Left lobe of liver (tissue), 2 donors: ENCODE measurements around the gene BBS5. TPM values are rescaled to one million over a fixed set of nuclear protein-coding genes. Genes with fewer than 3 reads are reported as not detected.
"Not testable (repeated sequence)": the region's sequence is repeated elsewhere in the genome, so short reads cannot be mapped to it uniquely, and the experiment has no call there.

Experiments
- ATAC-seq: fragments of 200-7000 bp; cut with Tn5 transposase; one replicate; pipeline ENCODE4 v1.9.1; 2020; ENCODE audit warnings: mild to moderate bottlenecking, moderate library complexity
- DNase-seq: peaks from one replicate; pipeline ENCODE4 v3.0.0-alpha.2; 2020; ENCODE audit warnings: low spot score
- total RNA-seq: library from RNA; stranded (reverse); gene quantifications from one replicate; pipeline ENCODE4 v1.2.1, GENCODE V29; 2021
- donor health status: DM: no; HTN: no; CAD: no; lungs with moderate emphysema.
- donor health status: DM: no; HTN: yes; CAD: no.

The BBS5 gene
- total RNA-seq, 1 donor from 2014 or later: 1.8 TPM

DNA sequence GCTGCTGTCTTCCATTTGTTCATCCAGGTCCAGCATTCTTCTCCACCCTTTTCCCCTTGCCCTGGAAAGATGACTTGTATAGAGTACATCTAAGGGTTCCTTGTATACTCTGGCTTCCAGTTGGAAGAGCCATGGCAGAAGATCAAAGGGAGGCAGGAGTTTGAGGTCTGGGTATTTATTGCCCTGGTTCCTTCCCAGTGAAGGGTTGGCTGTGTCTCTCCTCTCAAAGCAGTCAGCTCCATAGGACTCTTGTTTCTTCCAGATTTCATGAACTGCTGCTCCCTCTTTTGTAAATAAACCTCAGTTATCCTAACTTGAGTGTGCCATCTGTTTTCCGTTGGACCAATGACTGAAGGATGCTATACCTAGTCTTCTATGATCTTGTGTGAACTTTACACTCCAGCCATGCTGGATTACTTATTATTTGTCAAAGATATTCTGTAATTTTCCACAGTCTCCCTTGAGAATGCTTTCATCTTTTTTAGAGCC lies 6.4 kb downstream of the BBS5 start:
- ATAC-seq (no peak), DNase-seq (no peak)

DNA sequence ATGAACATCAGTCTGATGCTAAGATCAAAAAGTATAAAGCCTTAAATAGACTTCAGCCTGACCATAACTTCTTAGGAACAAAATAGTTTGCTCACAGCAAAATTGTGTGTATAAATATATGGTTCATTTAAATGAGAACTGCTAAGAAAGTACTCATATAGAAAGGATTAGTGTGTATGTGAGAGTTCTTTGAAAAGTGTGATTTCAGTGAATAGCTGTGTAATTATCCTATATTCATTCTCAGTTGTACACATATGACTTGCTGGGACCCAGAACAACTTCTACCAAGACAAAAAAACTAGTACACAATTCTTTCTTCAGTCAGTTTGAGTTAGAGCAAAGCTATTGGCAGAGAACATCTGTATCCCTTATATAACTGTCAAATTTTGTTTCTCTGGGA lies 7.2 kb downstream of the BBS5 start:
- DNase-seq (no peak), ATAC-seq (no peak)

DNA sequence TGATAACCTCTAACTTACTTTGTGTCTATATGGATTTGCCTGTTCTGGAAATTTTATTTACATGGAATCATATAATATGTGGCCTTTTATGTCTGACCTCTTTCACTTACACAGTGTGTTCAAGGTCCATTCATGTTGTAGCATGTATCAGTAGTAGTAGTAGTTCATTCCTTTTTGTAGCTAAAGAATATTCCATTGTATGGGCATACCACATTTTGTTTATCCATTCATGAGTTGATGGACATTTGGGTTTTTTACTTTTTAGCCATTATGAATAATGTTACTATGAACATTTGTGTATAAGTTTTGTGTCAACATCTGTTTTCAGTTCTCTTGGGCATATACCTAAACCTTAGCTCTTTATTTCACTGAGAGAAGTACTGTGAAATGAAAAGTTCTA lies 11.5 kb downstream of the BBS5 start:
- DNase-seq (no peak), ATAC-seq (no peak)

DNA sequence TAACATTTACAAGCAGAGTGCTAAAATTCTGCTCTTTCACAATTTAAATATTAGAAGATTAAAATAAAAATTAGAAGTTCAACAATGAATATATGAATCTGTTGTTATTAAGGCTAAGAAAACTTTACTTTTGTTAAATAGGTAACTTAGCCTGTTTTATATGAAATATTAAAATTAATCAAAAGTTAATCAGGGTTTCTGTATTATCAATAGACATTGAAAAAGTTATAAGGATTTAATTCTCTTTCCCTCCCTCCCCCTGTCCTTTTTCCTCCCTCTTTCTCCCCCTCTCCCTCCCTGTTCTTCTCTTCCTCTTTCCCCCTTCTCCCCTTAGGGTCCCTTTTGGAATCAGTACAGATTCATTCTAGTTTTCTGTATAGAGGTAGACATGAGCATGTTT lies 12.1 kb downstream of the BBS5 start:
- DNase-seq (no peak), ATAC-seq (no peak)

DNA sequence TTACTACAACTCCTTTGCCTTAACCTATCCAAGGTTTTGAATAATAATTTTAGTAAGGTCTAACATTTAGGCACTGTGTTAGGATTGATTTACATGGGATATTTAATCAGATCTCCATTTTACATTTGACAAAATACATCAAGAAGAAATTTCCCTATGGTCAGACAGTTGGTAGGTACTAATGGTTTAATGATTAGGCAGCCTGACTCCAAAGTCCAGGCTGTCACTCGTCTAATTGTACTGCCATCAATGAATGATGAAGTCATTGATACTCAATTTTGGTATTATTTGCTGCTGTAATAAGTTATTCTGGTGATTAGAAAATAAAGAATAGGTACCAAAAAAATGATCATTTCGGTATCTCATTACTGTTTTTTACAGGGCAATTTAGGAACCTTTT lies 14.1 kb downstream of the BBS5 start:
- peak; percentile 78 for ATAC-seq
- no peak for DNase-seq

DNA sequence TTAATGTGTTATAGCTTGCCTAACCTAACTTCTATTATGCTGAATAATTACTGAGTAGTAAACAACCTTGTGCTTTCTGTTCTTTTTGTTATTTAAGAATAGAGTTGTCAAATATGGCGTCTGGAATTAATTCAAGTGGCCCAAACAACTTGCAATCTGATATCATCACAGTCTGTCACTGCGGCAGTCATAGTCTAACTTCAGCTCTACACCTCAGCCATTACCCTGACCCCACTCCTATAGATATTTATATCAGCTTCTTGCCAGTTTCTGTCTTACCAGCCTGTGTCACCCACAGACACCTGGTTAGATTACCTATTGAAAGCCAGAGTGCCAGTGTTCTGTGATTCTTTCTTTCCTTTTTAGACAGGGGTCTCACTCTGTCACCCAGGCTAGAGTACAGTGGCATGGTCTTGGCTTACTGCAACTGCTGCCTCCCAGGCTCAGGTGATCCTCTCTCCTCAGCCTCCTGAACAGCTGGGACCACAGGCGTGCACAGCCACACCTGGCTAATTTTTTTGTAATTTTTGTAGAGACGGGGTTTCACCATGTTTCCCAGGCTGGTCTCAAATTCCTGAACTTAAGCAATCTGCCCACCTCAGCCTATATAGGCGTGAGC lies 16.1 kb downstream of the BBS5 start:
- no peak for DNase-seq
- ATAC-seq: no peak

DNA sequence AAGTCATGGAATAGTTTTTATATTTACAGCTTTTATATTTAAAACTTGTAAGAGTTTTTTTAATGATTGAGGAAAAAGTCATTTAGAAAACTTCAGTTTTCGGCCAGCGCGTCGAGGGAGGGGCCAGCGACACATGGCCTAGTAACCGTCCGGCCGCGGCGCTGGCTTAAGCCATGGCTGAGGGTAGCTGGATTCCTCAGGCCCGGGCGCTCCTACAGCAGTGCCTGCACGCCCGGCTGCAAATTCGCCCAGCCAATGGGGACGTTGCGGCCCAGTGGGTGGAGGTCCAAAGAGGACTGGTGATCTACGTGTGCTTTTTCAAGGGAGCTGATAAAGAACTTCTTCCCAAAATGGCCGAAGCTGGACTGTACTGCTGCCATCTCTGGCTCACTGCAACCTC lies 25.4 kb downstream of the BBS5 start:
- no peak for ATAC-seq
- DNase-seq: no peak

DNA sequence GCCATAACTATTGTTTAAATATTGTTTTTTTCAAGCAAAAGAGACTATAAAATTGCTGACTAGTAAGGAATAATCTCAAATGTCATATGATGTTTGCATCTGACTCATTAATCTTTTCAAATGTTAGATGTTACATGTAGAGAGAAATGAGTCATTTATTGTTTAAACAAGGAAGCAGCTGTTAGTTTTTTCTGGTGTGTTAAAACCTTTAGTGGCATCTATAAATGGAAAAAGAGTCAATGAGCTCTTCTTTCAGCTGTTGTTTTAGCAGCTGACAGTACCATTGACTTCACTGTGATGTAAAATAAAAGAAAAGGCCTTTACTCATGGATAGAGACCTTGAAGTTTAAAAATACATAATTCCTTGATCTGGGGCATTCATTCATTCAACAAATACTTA lies 28.4 kb downstream of the BBS5 start:
- DNase-seq: no peak
- no peak for ATAC-seq

DNA sequence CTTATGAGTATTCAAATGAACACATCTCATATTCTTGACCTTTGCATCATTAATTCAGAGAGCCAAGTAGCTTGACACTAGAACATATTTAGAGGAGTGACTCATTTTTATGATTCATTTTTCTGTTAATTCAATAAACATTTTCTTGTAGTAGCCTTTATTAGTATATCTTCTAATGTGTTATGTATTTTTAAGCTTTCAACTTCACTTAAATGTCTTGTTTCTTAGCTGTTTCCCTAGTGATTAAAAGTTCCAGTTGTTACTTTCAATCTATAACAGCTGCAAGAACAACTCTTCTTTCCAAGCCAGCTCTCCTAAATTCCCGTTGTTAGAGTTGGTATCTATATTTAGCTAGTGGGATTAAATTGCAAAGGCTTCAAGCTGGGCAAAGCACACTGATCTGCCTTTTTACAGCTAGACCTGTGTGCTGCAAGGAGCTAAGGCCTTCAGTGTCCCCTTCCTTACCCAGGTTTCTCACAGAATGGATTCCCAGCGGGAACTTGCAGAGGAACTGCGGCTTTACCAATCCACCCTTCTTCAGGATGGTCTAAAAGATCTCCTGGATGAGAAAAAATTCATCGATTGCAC lies 30.1 kb downstream of the BBS5 start, which contains the start of gene KLHL41:
TSS of gene KLHL41 (plus strand) at position 405 of the 588 bp plus-strand sequence. CDS start at position 482, 77 bp downstream.
- no peak for ATAC-seq
- no peak for DNase-seq

DNA sequence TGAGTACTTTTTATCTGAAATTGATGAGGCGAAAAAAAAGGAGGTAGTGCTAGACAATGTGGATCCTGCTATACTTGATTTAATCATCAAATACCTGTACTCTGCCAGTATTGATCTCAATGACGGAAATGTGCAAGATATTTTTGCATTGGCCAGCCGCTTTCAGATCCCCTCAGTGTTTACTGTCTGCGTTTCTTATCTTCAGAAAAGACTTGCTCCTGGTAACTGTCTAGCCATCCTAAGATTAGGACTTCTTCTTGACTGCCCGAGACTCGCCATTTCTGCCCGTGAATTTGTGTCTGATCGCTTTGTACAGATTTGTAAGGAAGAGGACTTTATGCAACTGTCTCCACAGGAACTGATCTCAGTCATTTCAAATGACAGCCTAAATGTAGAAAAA lies 30.7 kb downstream of the BBS5 start:
- DNase-seq (no peak), ATAC-seq (no peak)

DNA sequence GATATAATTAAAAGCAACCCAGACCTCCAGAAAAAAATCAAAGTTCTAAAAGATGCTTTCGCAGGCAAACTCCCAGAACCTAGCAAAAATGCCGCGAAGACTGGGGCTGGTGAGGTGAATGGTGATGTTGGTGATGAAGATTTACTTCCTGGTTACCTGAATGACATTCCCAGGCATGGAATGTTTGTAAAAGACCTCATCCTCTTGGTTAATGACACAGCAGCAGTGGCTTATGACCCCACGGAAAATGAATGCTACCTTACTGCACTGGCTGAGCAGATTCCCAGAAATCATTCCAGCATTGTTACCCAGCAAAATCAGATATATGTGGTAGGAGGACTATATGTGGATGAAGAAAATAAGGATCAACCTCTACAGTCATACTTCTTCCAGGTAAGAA lies 31.2 kb downstream of the BBS5 start:
- DNase-seq (no peak), ATAC-seq (no peak)

DNA sequence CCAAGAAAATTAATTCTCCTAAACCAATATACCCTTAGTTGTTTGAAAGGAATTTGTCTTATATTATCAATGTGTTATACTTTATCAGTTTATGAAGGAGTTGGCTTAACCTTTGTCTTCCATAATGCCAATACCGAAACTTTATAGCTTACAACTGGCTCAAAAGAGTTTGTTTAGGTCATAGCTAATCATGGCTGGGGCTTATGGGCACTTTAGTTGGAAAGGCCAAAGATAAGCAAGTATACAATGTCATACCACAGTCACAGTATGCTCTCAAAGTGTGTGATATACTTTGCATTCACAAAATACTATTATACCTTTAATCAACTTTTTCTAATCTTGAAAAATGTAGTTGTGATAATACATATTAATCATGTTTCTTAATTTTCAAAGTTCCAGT lies 32.5 kb downstream of the BBS5 start:
- DNase-seq (no peak), ATAC-seq (no peak)

DNA sequence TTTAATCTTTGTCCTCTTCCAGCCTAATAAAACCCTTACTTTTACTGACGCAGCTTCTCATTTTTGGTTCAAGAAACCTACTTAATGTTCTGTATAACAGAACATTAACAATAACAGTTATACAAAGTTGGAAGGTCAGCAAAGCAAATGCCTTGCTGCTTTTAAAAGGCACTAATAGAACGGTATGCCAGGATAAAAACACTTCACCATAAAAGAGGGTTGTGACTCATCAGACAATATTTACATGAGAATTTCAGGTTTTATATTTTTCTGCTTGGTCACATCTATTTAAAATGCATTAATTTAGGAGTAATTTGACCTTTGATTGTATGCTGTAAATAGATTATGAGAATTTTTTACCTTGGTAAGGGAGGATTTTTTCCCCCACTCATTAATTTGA lies 33.2 kb downstream of the BBS5 start:
- no peak for ATAC-seq
- no peak for DNase-seq

DNA sequence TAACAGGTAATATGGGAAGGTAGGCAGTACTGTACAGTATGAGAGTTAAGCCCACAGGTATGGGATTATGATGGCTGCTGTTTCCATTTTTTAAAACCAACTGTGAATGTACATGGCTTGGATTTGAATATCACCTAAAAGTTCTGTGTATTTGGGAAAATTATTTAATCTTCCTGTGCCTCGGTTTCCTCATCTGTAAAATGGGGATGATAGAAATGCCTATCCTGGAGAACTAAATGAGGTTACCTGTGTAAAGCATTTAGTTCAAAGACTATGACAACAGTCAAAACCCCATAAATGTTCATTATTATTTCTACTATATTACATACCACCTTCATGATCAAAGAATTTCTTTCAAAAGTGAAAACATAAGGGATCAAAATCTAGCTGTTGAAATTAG lies 33.8 kb downstream of the BBS5 start:
- no peak for DNase-seq
- no peak for ATAC-seq

DNA sequence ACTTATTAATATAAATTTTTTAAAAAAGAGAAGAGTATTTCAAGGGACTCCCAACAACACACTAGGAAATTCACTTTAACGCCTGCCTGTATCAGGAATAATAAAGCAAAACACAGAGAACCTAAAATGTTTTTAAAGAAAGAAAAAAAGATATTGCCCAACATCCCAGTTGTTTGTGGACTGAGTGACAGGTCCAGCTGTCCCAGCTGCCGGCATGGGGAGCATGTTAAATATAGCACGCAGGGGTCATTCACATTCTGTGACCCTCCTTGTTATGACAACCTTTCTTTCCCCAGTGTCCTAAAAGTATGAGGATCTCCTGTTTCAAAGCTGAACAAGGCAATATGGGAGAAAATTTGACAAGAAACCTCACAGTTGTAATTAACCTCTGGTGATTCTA lies 34.6 kb downstream of the BBS5 start:
- DNase-seq: no peak
- no peak for ATAC-seq

DNA sequence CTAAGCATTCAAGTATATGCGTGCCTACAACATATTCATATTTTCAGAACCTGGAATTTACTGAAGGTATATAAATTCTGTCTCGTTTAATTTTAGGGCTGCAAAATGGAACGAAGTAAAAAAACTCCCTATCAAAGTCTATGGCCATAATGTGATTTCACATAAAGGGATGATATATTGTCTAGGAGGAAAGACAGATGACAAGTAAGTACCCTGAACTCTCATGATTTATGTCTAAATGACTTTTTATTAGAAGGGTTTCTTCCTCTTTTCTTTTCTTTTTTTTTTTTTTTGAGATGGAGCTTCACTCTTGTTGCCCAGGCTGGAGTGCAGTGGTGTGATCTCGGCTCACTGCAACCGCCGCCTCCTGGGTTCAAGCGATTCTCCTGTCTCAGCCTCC lies 35.5 kb downstream of the BBS5 start:
- not testable (repeated sequence) for DNase-seq, ATAC-seq

DNA sequence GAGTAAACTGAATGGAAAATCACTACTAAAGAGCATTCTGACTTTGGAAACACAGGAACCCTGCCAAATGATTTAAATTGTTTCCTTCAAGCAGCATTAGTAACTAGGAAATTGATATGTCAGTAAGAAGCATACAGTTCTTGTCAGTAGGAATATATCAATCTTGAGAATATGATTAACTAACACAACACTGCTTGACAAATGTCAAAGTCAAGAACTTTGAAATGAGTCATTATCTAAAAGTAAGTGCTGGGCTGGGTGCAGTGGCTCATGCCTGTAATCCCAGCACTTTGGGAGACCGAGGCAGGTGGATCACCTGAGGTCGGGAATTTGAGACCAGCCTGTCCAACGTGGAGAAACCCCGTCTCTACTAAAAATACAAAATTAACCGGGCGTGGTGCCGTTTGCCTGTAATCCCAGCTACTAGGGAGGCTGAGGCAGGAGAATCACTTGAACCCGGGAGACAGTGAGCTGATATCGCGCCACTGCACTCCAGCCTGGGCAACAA lies 37.2 kb downstream of the BBS5 start:
- not testable (repeated sequence) for DNase-seq

DNA sequence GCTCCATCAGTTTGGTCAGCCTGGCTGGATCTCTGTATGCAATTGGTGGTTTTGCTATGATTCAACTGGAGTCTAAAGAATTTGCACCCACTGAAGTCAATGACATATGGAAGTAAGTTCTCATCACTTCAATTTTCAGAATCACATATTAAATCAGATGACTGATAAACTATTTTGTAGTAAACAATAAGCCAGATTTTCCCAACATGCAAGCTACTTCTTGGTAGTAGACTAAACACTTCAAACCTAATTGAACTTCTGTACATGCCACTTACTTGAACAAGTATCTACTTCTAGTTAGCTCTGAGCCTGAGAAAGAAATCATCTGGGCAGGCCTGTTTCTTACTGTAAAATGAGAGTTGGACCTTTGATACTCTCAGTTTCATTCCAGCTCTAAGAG lies 41.6 kb downstream of the BBS5 start:
- DNase-seq (no peak), ATAC-seq (no peak)

More for the DNA sequence above, 37.2 kb downstream of the BBS5 start:
- not testable (repeated sequence) for ATAC-seq

DNA sequence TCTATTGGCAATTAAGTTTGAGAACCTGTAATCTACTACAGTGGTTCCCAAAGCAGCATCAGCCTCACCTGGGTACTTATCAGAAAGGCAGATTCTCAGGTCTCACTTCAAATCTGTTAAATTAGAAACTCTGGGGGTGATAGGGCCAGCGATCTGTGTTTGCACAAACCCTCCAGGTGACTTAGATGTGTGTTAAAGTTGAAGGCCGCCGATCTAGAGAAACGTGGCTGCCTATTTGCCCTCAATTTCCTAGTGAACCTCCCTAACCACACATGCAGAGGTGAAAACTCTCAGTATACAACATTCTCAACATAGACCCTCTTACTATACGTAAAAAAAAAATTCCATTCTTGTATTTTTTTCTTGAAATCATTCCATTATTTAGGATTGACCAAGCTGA lies 44.4 kb downstream of the BBS5 start:
- DNase-seq (no peak), ATAC-seq (no peak)

DNA sequence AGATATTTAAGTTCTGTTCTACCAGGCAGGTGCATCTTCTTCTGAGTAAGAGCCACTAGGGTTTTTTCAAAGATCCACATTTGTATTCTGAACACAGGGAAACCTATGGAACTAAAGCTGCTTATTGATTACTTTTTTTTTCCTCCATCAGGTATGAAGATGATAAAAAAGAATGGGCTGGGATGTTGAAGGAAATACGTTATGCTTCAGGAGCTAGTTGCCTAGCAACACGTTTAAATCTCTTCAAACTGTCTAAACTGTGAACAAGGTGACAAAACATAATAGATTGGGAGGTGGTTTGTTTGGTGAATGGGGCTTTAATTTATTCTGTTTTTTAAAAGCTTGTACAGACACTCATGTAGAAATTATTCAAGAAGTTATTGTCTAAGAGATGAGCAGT lies 46.1 kb downstream of the BBS5 start:
- DNase-seq: no peak
- ATAC-seq: no peak

DNA sequence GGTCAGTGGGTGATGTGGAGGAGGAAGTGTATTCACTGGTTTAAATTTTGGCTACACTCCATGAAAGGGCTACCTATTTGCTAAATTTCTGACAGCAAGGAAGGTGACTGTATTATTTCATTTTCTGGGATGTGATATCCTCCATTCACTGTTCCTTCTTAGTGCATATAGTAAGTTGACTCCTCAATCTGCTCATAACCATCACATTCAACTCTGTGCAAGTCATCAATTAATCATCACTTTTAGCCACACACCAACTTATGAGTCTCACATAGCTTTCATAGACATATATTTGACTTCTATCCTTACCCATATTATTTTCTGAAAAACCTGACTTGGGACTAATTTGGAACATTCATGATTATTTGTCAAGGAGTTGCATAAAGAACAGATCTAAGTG lies 47.2 kb downstream of the BBS5 start:
- no peak for ATAC-seq

DNA sequence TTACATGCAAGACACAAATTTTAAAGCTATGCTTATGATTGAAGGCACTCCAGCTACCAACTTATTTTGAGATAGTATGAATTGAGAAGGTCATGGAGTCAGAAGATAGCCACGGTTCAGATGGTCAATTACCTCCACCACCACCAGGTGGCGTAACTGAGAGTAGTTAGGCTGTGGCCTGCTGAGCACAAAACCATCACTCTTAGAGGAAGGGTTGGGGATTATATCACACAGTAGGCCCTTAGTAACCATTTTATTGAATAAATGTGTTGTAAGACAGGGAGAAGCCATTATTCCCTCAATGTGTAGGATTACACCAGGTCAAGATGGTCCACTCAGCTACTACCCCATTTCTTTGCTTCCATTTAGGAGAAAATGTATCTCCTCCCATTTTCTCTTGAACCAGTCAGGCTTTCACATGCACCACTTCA lies 49.0 kb downstream of the BBS5 start:
- peak; percentile 98 for ATAC-seq

More for the DNA sequence above, 47.2 kb downstream of the BBS5 start:
- no peak for DNase-seq

DNA sequence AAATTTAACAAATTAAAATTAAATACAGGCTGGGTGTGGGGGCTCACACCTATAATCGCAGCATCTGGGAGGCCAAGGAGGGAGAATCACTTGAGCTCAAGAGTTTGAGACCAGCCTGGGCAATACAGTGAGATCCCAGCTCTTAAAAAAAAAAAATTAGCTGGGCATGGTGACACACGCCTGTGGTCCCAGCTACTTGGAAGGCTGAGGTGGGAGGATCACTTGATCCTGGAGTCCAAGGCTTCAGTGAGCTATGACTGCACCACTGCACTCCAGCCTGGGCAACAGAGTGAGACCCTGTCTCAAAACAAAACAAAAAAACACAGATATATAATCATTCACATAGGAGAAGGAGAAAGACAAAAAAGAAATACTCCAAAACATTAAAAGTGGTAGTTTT lies 60.2 kb downstream of the BBS5 start:
- ATAC-seq, DNase-seq: not testable (repeated sequence)

More for the DNA sequence above, 49.0 kb downstream of the BBS5 start:
- peak; percentile 55 for DNase-seq
